ENCODE data around the gene HOMER2.

The HOMER2 gene

DNA sequence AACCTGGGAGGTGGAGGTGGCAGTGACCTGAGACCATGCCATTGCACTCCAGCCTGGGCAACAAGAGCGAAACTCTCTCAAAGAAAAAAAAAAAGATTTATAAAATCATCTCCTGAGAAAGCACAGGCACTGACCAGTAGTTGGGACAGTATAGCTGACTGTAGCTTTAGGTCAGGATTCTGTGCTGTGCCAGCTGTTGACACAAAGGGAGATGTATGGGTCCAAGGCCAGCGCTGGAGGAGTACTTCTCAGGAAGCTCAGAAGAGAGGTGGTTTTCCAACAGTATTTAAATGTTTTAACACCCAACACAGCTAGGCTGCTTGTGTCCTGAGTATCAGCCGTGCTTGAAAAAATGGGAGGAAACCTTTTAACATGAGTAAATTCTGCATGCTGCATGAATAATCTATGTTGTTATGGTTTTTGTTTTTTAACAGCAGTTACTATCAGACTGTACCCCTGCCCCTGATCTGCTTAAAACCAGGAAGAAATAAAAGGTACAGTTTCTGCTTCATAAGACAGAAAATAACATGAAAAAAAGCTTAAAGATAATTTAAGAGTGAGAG is 40.0 kb upstream of the HOMER2 start:
- no peak for TF ChIP-seq CTCF (conservative IDR thresholded peaks at IDR 0.05; ENCODE audit: control insufficient read depth, insufficient read depth, low read depth, low read length)
- DNase-seq (ENCODE audit: low read depth) = no peak
- H3K4me3 ChIP-seq (ENCODE audit: control insufficient read depth, low read depth, low read length) = no peak overlapping the region

DNA sequence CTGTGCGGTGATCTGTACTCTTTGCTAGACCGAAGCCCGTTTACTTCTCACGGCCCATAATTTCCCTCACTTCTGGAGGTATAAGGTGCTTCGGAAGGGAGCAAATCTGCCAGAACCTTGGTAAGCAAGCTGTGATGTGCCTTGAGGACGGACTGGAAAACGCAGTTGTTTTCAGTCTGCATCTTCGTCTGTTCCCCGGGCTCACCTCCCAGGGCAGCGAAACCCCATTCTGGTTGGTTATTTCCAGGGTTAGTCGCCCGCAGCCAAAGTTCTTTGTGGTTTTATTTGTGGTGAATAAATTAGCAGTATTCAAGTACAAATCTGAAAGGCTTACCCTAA is 33.9 kb upstream of the HOMER2 start:
- peak overlapping the region; percentile 82 for H3K4me3 ChIP-seq (ENCODE audit: control insufficient read depth, low read depth, low read length)
- peak; percentile 16 for DNase-seq (ENCODE audit: low read depth)
- TF ChIP-seq CTCF (conservative IDR thresholded peaks at IDR 0.05; ENCODE audit: control insufficient read depth, insufficient read depth, low read depth, low read length) = no peak

DNA sequence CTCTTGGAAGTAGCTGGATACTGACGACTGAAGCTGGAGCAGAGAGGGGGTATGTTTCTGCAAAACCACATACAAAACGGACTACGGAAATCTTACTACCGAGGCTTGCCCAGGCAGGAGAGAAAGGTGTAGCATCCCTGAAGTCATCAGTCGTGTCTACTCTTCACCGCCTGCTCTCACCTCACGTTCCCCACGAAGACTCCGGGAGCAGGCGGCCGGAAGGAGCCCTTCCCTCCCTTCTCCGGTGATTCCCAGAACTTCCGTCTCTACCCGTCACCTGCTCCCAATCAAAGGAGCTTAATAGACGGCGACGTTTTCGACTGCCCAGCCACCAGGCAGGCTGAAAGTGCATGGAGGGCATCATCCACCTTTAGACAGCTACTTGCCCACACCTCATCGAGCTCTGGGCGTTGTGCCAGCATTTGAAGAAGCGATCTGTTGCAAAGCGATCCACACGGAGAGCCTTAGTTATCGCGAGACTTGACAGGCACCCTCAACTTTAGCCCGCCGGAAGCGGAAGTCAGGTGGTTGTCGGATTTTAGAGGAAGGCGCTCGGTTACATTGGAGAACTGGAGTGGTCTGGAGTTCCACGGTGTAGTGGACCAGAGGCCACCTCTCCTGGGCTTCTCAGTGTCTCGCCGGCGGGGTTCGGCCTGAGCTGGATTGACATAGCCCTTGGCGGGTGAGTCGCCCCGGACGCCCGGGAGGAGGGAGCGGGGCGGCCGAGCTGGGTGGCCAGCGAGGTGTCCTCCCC is 33.3 kb upstream of the HOMER2 start, which contains the start of gene RAMAC:
RAMAC (plus strand) TSS at position 523 of the 754 bp plus-strand sequence. CDS start 2,809 bp downstream, outside the sequence.
- TF ChIP-seq CTCF (conservative IDR thresholded peaks at IDR 0.05; ENCODE audit: control insufficient read depth, insufficient read depth, low read depth, low read length) = no peak
- peak; percentile 94 for DNase-seq (ENCODE audit: low read depth)
- H3K4me3 ChIP-seq (ENCODE audit: control insufficient read depth, low read depth, low read length) = peak within 1 kb of the TSS; percentile 82

GRCh38 chr15:82980981-82981380 is 28.5 kb upstream of the HOMER2 start:
- no peak for TF ChIP-seq CTCF (conservative IDR thresholded peaks at IDR 0.05; ENCODE audit: control insufficient read depth, insufficient read depth, low read depth, low read length)
- H3K4me3 ChIP-seq (ENCODE audit: control insufficient read depth, low read depth, low read length) = no peak overlapping the region
- no peak for DNase-seq (ENCODE audit: low read depth)

DNA sequence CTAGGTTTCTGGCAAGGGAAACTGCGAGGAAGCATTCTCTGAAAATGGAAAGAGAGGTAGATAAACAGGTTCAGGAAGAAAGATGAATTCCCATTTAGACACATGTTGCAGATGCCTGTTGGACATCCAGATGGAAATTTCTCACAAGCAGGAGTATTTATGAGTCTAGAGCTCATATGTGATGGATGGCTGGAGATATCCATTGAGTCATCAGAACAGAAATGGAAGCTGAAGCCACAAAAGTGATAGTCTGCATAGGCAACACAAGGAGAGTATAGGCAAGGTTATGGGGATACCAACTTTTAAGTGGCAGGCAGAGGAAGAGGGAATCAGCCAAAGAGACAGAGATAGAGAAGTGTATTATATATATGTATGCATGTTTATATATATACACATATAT is 27.2 kb upstream of the HOMER2 start:
- TF ChIP-seq CTCF (conservative IDR thresholded peaks at IDR 0.05; ENCODE audit: control insufficient read depth, insufficient read depth, low read depth, low read length) = no peak
- no peak for DNase-seq (ENCODE audit: low read depth)

DNA sequence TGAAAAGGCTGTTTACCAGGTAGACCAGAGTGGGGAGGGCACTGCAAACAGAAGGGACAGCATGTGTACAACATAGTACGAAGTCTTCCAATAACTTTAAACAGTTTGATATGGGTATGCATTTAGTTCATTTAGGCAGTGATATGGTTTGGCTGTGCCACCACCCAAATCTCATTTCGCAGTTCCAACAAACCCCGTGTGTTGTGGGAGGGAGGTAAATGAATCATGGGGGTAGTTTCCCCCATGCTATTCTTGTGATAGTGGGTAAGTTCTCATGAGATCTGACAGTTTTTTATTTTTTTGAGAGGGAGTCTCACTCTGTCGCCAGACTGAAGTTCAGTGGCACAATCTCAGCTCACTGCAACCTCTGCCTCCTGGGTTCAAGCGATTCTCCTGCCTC is 25.9 kb upstream of the HOMER2 start:
- TF ChIP-seq CTCF (conservative IDR thresholded peaks at IDR 0.05; ENCODE audit: control insufficient read depth, insufficient read depth, low read depth, low read length) = no peak
- no peak overlapping the region for H3K4me3 ChIP-seq (ENCODE audit: control insufficient read depth, low read depth, low read length)

More for the DNA sequence above, 27.2 kb upstream of the HOMER2 start:
- H3K4me3 ChIP-seq (ENCODE audit: control insufficient read depth, low read depth, low read length) = no peak overlapping the region

More for the DNA sequence above, 25.9 kb upstream of the HOMER2 start:
- DNase-seq (ENCODE audit: low read depth) = no peak

Measured in fibroblast of mammary gland (primary cell).